ENCODE data around the gene STRA8. TPM values are rescaled to one million over a fixed set of nuclear protein-coding genes. Genes with fewer than 3 reads are reported as not detected.

STRA8 gene
- total and polyA plus RNA-seq, 12 donors = not detected

- Histone ChIP-seq H3K4me1 (replicated peaks in 1 of 2) (no peaks in the 10 kb centered on the region), H3K36me3 (replicated peaks in 1 of 2) (peaks cover 0 to 80% of the 10 kb centered on the region in 2 donors), H3K4me3 (no peak overlapping the region), H3K9me3 (replicated peaks in 1 of 3) (no peaks in the 10 kb centered on the region), H3K27me3 (no peaks in the 10 kb centered on the region), H3K27ac (no peak overlapping the region)
- TF ChIP-seq CTCF (IDR thresholded peaks at IDR 0.05) (no peak), POLR2A (IDR thresholded peaks at IDR 0.05) (no peak)
- DNase-seq = no peak
- WGBS, 4 donors = 92 to 100% (median 94%) methylated on average over 4 of the region's 4 CpGs
- intact Hi-C loops (cut with DNase I) = no loop called here
Measured at GRCh38 chr7:135199439-135199838, 34.2 kb upstream of the STRA8 start.

GRCh38 chr7:135200821-135201331 is 32.8 kb upstream of the STRA8 start:
- no peak overlapping the region for H3K27ac ChIP-seq
- no peak overlapping the region for H3K4me3 ChIP-seq
- H3K4me1 ChIP-seq (replicated peaks in 1 of 2) = no peaks in the 10 kb centered on the region
- no peak for TF ChIP-seq POLR2A (IDR thresholded peaks at IDR 0.05)
- H3K27me3 ChIP-seq = no peaks in the 10 kb centered on the region
- H3K36me3 ChIP-seq (replicated peaks in 1 of 2) = peaks cover 0 to 81% of the 10 kb centered on the region in 2 donors
- intact Hi-C loops (cut with DNase I) = no loop called here
- no peak for DNase-seq
- WGBS, 4 donors = 76 to 87% (median 82%) methylated on average over 3 of the region's 3 CpGs
- no peaks in the 10 kb centered on the region for H3K9me3 ChIP-seq (replicated peaks in 1 of 3)

- Histone ChIP-seq H3K9me3 (replicated peaks in 1 of 3) (no peaks in the 10 kb centered on the region), H3K27me3 (no peaks in the 10 kb centered on the region), H3K4me1 (replicated peaks in 1 of 2) (no peaks in the 10 kb centered on the region), H3K27ac (no peak overlapping the region), H3K36me3 (replicated peaks in 1 of 2) (peaks cover 0 to 77% of the 10 kb centered on the region in 2 donors), H3K4me3 (no peak overlapping the region)
- intact Hi-C loops (cut with DNase I) = no loop called here
- TF ChIP-seq POLR2A (IDR thresholded peaks at IDR 0.05) (no peak), CTCF (IDR thresholded peaks at IDR 0.05) (no peak)
- WGBS, 4 donors = 70 to 86% (median 83%) methylated on average over 2 of the region's 2 CpGs
- DNase-seq = no peak
Measured at GRCh38 chr7:135201350-135201749, 32.3 kb upstream of the STRA8 start.

- Histone ChIP-seq H3K4me3 (no peak overlapping the region), H3K36me3 (replicated peaks in 1 of 2) (peaks cover 0 to 53% of the 10 kb centered on the region in 2 donors), H3K4me1 (replicated peaks in 1 of 2) (peaks cover 0 to 13% of the 10 kb centered on the region in 2 donors), H3K9me3 (replicated peaks in 1 of 3) (no peaks in the 10 kb centered on the region), H3K27ac (peak overlapping the region in 1 of 5 donors; percentile 54), H3K27me3 (no peaks in the 10 kb centered on the region)
- TF ChIP-seq POLR2A (IDR thresholded peaks at IDR 0.05) (no peak), CTCF (IDR thresholded peaks at IDR 0.05) (no peak)
- intact Hi-C loops (cut with DNase I) = no loop called here
- 66 to 87% (median 75%) methylated on average over 5 to 6 of the region's 6 CpGs for WGBS, 4 donors
- DNase-seq = peak in 1 of 7 donors; percentile 17
Measured at GRCh38 chr7:135204341-135204749, 29.3 kb upstream of the STRA8 start.

GRCh38 chr7:135204876-135205275 is 28.8 kb upstream of the STRA8 start:
- Histone ChIP-seq H3K4me3 (no peak overlapping the region), H3K9me3 (replicated peaks in 1 of 3) (no peaks in the 10 kb centered on the region), H3K27me3 (no peaks in the 10 kb centered on the region), H3K36me3 (replicated peaks in 1 of 2) (peaks cover 0 to 48% of the 10 kb centered on the region in 2 donors), H3K27ac (no peak overlapping the region), H3K4me1 (replicated peaks in 1 of 2) (peaks cover 0 to 16% of the 10 kb centered on the region in 2 donors)
- intact Hi-C loops (cut with DNase I) = no loop called here
- WGBS, 4 donors = 87 to 92% (median 90%) methylated on average over 5 of the region's 5 CpGs
- no peak for DNase-seq
- TF ChIP-seq CTCF (IDR thresholded peaks at IDR 0.05) = no peak
- no peak for TF ChIP-seq POLR2A (IDR thresholded peaks at IDR 0.05)
